GM21515 (cell line): ENCODE measurements around the gene SEL1L.
"Not testable (repeated sequence)": the region's sequence is repeated elsewhere in the genome, so short reads cannot be mapped to it uniquely, and the experiment has no call there.

Experiments
- ATAC-seq: cut with Tn5 transposase; IDR thresholded peaks from one replicate; pipeline ENCODE4 v1.9.1; 2021; ENCODE audit not compliant: unreplicated experiment

Gene SEL1L

GRCh38 chr14:81529391-81529790 lies 4.3 kb downstream of the SEL1L start:
- no peak for ATAC-seq

- no peak for ATAC-seq
Measured at GRCh38 chr14:81525129-81525528, 8.5 kb downstream of the SEL1L start.

- no peak for ATAC-seq
Measured at GRCh38 chr14:81523616-81524015, 10.0 kb downstream of the SEL1L start.

GRCh38 chr14:81523016-81523415 lies 10.6 kb downstream of the SEL1L start:
- no peak for ATAC-seq

- no peak for ATAC-seq
Measured at GRCh38 chr14:81521356-81521755, 12.3 kb downstream of the SEL1L start.

GRCh38 chr14:81519200-81520011 lies 14.2 kb downstream of the SEL1L start:
- peak; percentile 87 for ATAC-seq

GRCh38 chr14:81517798-81518398 lies 15.8 kb downstream of the SEL1L start:
- no peak for ATAC-seq

- ATAC-seq = no peak
Measured at GRCh38 chr14:81516986-81517797, 16.5 kb downstream of the SEL1L start.

- not testable (repeated sequence) for ATAC-seq
Measured at GRCh38 chr14:81515927-81516326, 17.7 kb downstream of the SEL1L start.

GRCh38 chr14:81512826-81513225 lies 20.8 kb downstream of the SEL1L start:
- not testable (repeated sequence) for ATAC-seq

- ATAC-seq = no peak
Measured at GRCh38 chr14:81511111-81511904, 22.3 kb downstream of the SEL1L start.

GRCh38 chr14:81509838-81510452 lies 23.7 kb downstream of the SEL1L start:
- no peak for ATAC-seq

GRCh38 chr14:81509321-81509720 lies 24.3 kb downstream of the SEL1L start:
- ATAC-seq = no peak

GRCh38 chr14:81506487-81506886 lies 27.2 kb downstream of the SEL1L start:
- ATAC-seq = no peak

- no peak for ATAC-seq
Measured at GRCh38 chr14:81504864-81505263, 28.8 kb downstream of the SEL1L start.

- ATAC-seq = no peak
Measured at GRCh38 chr14:81485781-81486180, 47.9 kb downstream of the SEL1L start.

- no peak for ATAC-seq
Measured at GRCh38 chr14:81485372-81485771, 48.3 kb downstream of the SEL1L start.

GRCh38 chr14:81484120-81484519 lies 49.5 kb downstream of the SEL1L start:
- ATAC-seq = no peak

- ATAC-seq = no peak
Measured at GRCh38 chr14:81480741-81481140, 52.9 kb downstream of the SEL1L start.

- ATAC-seq = no peak
Measured at GRCh38 chr14:81478446-81478845, 55.2 kb downstream of the SEL1L start.
